NCI-H1417 (cell line): ENCODE results near the gene PLPPR5.
A peak's percentile ranks its signal among the peaks of the same experiment; 100 is the strongest.
"Not testable (repeated sequence)": the region's sequence is repeated elsewhere in the genome, so short reads cannot be mapped to it uniquely, and the experiment has no call there.

Experiments used
- DNase-seq, 3 experiments: peaks; one replicate each; lab custom pipeline; 2025; lab: John Stamatoyannopoulos, UW

The PLPPR5 gene

GRCh38 chr1:99004861-99005442 lies at the start of gene PLPPR5:
Gene PLPPR5, minus strand, starts transcription at chr1:99004861. Its CDS starts 190 bp downstream, at chr1:99004671.
- DNase-seq: peak in 1 of 3 experiments; percentile 63

GRCh38 chr1:99051611-99052283 lies 47.1 kb upstream of the PLPPR5 start:
- no peak for DNase-seq

GRCh38 chr1:99049745-99050144 lies 45.1 kb upstream of the PLPPR5 start:
- no peak for DNase-seq

- DNase-seq: not testable (repeated sequence)
Observed at GRCh38 chr1:99036746-99037145, 32.1 kb upstream of the PLPPR5 start.

GRCh38 chr1:99018313-99018712 lies 13.7 kb upstream of the PLPPR5 start:
- DNase-seq: no peak

GRCh38 chr1:99017655-99018054 lies 13.0 kb upstream of the PLPPR5 start:
- DNase-seq: no peak

- no peak for DNase-seq
Observed at GRCh38 chr1:99010679-99011078, 6.0 kb upstream of the PLPPR5 start.

- DNase-seq: no peak
Observed at GRCh38 chr1:99007366-99007765, 2.7 kb upstream of the PLPPR5 start.

GRCh38 chr1:99005537-99005942 lies 879 bp upstream of the PLPPR5 start:
- no peak for DNase-seq

- DNase-seq: peak; percentile 7 to 64 (median 61)
Observed at GRCh38 chr1:99004254-99004860, 304 bp downstream of the PLPPR5 start.

GRCh38 chr1:99003581-99004253 lies 944 bp downstream of the PLPPR5 start:
- peak; percentile 13 to 57 (median 45) for DNase-seq

- no peak for DNase-seq
Observed at GRCh38 chr1:98992844-98993243, 11.8 kb downstream of the PLPPR5 start.

GRCh38 chr1:98991127-98992012 lies 13.3 kb downstream of the PLPPR5 start:
- no peak for DNase-seq

- no peak for DNase-seq
Observed at GRCh38 chr1:98989556-98989907, 15.1 kb downstream of the PLPPR5 start.

GRCh38 chr1:98988904-98989555 lies 15.6 kb downstream of the PLPPR5 start:
- no peak for DNase-seq

- no peak for DNase-seq
Observed at GRCh38 chr1:98985687-98986086, 19.0 kb downstream of the PLPPR5 start.

- DNase-seq: no peak
Observed at GRCh38 chr1:98981917-98982513, 22.6 kb downstream of the PLPPR5 start.

- DNase-seq: no peak
Observed at GRCh38 chr1:98979463-98979862, 25.2 kb downstream of the PLPPR5 start.

GRCh38 chr1:98975810-98976209 lies 28.9 kb downstream of the PLPPR5 start:
- DNase-seq: no peak

GRCh38 chr1:98975113-98975512 lies 29.5 kb downstream of the PLPPR5 start:
- no peak for DNase-seq
